Mesodermal cell (in vitro differentiated cells): ENCODE results near the gene KDM4B.
"Not testable (repeated sequence)": the region's sequence is repeated elsewhere in the genome, so short reads cannot be mapped to it uniquely, and the experiment has no call there.

ENCODE experiments used
- H3K27ac ChIP-seq: 2 replicates; pipeline ENCODE4 v1.7.0; 2013; ENCODE audit warnings: mild to moderate bottlenecking, low read depth, low read length, moderate library complexity; ENCODE audit not compliant: severe bottlenecking
- H3K36me3 ChIP-seq: 2 replicates; pipeline ENCODE4 v1.7.1; 2013; ENCODE audit warnings: mild to moderate bottlenecking, low read length, moderate library complexity; ENCODE audit not compliant: control insufficient read depth, insufficient read depth
- H3K4me1 ChIP-seq: one replicate; pipeline ENCODE4 v1.7.1; 2013; ENCODE audit warnings: mild to moderate bottlenecking, low read length; ENCODE audit not compliant: insufficient read depth, control insufficient read depth, poor library complexity, severe bottlenecking
- H3K4me3 ChIP-seq: 2 replicates; pipeline ENCODE4 v1.7.0; 2013; ENCODE audit warnings: low read length, control low read depth, mild to moderate bottlenecking; ENCODE audit not compliant: insufficient read depth, poor library complexity, severe bottlenecking; ENCODE audit errors: extremely low read depth
- H3K9me3 ChIP-seq: 2 replicates; pipeline ENCODE4 v1.7.1; 2013; ENCODE audit warnings: mild to moderate bottlenecking, low read length, moderate library complexity; ENCODE audit not compliant: control insufficient read depth
- WGBS, 2 experiments: methylation state at CpG; one replicate each; pipeline ENCODE4 v1.1.5; 2013; ENCODE audit warnings: missing lambda C conversion rate in 2 of 2; ENCODE audit not compliant: insufficient coverage in 2 of 2; 5-methylcytosine and 5-hydroxymethylcytosine counted together

Gene KDM4B

GRCh38 chr19:5153601-5154128 is 184.8 kb downstream of the KDM4B start:
- Histone ChIP-seq H3K36me3 (peaks cover 7% of the 10 kb centered on the region), H3K4me1 (no peaks in the 10 kb centered on the region), H3K9me3 (peaks cover 9% of the 10 kb centered on the region), H3K4me3 (no peak overlapping the region), H3K27ac (no peak overlapping the region)
- 96 to 100% methylated on average over 11 to 12 of the region's 14 CpGs for WGBS, 2 experiments

GRCh38 chr19:5154129-5154798 is 185.4 kb downstream of the KDM4B start:
- Histone ChIP-seq H3K27ac (no peak overlapping the region), H3K4me1 (no peaks in the 10 kb centered on the region), H3K9me3 (peaks cover 9% of the 10 kb centered on the region), H3K4me3 (no peak overlapping the region), H3K36me3 (peaks cover 4% of the 10 kb centered on the region)
- 73 to 80% methylated on average over 12 to 16 of the region's 17 CpGs for WGBS, 2 experiments

DNA sequence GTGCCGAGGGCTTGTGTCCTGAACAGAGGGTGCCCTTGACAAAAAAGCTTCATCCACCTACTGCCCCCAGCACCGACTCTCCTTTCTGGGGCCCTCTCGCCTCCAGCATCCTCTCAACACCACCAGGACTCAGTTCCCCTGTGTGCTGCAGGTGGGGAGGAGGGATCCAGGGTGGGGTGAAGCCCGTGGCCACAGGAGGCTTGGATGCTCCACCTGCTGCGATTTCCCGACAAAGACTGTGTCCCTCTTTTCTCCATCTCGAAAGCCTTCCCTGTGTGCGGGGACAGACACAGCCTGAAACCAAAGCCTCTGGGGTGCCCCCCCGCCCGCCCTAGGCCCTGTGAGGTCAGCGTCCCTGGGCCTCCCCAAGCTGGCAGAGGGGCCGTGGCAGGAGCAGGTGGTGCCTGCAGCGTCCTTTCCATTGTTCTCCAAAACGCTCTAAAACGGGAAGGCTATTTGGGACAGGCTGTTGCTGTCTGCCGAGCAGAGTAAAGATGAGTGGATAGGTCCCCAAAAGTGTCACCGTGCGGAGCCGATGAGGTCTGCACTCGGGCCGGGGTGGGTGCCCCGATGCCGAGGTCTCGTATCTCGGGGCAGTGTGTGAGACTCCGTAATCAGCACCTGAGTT is 186.0 kb downstream of the KDM4B start:
- Histone ChIP-seq H3K4me3 (no peak overlapping the region), H3K36me3 (no peaks in the 10 kb centered on the region), H3K9me3 (peaks cover 9% of the 10 kb centered on the region), H3K27ac (no peak overlapping the region), H3K4me1 (no peaks in the 10 kb centered on the region)
- WGBS, 2 experiments = 87 to 93% methylated on average over 20 to 24 of the region's 26 CpGs

DNA sequence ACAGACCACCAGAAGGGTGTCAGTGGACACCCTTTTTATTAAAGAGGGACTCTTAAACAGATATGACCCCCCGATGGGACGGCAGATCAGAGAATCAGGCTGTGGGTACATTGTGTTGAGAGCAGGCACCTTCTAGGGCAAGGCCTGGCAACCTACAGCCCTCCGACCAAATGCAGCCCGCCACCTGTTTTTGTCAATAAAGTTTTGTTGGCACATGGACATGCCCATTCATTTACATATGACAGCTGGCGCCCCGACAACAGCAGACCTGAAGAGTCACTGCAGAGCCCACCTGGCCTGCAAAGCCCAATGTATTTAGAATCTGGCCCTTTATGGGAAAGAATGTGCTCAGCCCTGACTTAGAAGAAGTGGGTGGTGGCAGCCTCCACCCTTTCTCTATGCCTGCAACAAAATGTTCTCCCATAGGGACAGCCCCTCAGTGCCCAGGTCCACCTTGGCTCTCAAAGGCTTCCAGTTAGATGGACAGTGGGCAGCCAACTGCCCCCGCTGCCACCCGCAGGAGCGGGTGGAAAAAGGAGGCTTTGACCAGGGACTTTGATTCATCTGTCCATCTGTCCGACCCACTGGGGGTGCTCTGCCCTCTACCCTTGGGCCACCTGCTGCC is 186.8 kb downstream of the KDM4B start:
- peaks cover 9% of the 10 kb centered on the region for H3K9me3 ChIP-seq
- H3K4me1 ChIP-seq = no peaks in the 10 kb centered on the region
- H3K4me3 ChIP-seq = no peak overlapping the region
- 94 to 97% methylated on average over 9 to 10 of the region's 10 CpGs for WGBS, 2 experiments
- H3K27ac ChIP-seq = no peak overlapping the region
- H3K36me3 ChIP-seq = no peaks in the 10 kb centered on the region

DNA sequence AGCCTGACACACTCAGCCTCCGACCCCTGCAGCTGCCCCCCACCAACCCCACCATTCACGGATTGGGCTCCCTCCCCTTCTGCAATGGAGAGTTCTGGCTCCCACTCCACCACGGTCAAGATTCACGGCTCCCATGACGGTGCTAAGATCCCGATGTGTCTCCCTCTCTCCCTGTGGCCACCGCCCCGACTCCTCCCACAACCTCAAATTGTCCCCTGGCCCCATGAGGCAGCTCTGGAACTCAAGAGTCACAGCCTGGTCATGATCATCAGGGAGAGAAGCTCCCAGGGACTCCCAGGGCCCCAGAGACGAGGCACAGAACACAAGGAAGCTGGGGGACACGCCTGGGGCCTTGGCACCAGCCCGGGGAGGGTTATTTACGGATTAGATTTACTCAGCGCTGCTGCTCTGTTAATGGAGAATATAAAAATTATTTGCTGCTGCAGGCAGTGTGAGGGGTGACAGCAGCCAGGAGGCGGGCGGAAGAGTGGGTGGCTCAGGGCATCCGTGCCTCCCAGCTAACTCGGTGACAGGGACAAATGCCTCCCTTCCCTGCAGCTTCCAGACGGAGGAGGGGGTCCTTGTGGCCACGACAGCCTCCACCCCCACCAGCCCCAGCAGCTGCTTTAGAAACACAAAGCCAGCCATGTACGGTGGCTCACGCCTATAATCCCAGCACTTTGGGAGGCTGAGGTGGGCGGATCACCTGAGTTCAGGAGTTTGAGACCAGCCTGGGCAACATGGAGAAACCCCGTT is 187.5 kb downstream of the KDM4B start:
- Histone ChIP-seq H3K27ac (no peak overlapping the region), H3K4me3 (no peak overlapping the region), H3K36me3 (no peaks in the 10 kb centered on the region), H3K4me1 (no peaks in the 10 kb centered on the region), H3K9me3 (peaks cover 9% of the 10 kb centered on the region)
- WGBS, 2 experiments = 71 to 73% methylated on average over 20 to 21 of the region's 23 CpGs

DNA sequence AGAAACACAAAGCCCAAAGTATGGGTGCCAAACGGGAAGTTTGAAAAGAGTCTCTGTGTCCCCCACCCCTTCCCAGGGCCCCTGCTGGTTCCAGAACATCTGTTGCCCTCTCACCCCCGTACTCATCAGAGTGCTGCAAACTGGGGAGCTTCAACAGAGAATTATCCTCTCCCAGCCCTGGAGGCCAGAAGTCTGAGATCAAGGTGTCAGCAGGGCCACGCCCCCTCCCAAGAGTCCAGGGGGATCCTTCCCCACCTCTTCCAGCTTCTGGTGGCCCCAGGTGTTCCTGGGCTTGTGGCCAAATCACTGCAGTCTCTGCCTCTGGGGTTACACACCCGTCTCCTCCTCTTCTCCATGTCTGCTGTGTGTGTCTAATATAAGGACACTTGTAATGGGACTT is 188.3 kb downstream of the KDM4B start:
- H3K9me3 ChIP-seq = peaks cover 9% of the 10 kb centered on the region
- no peaks in the 10 kb centered on the region for H3K36me3 ChIP-seq
- 92 to 96% methylated on average over 2 of the region's 4 CpGs for WGBS, 2 experiments
- H3K27ac ChIP-seq = no peak overlapping the region
- H3K4me3 ChIP-seq = no peak overlapping the region
- H3K4me1 ChIP-seq = no peaks in the 10 kb centered on the region

DNA sequence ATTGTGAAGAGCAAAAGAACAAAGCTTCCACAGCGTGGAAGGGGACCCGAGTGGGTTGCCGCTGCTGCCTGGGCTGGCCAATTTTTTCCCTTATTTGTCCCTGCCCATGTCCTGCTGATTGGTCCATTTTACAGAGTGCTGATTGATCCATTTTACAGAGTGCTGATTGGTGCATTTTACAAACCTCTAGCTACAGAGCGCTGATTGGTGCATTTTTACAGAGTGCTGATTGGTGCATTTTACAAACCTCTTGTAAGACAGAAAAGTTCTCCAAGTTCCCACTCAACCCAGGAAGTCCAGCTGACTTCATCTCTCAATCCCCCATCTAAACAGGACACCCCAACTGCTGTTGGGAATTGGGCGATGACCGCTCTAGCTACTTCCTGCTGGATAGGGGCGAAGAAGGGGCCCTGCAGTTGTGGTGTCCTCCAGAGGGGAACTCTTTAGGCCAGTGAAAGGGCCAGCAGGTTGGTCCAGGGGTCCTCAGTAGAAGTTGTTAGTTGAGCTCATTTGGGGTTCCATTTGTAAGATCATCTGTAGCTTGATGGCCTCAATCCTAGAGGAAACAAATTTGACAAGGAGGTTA is 189.7 kb downstream of the KDM4B start:
- H3K9me3 ChIP-seq, H3K36me3 ChIP-seq, H3K4me1 ChIP-seq, H3K4me3 ChIP-seq, H3K27ac ChIP-seq: not testable (repeated sequence)
- 92 to 98% methylated on average over 3 to 4 of the region's 7 CpGs for WGBS, 2 experiments

GRCh38 chr19:5160158-5160795 is 191.4 kb downstream of the KDM4B start:
- H3K36me3 ChIP-seq, H3K4me1 ChIP-seq, H3K27ac ChIP-seq, H3K9me3 ChIP-seq, H3K4me3 ChIP-seq: not testable (repeated sequence)
- WGBS, 2 experiments = 80% methylated on average over 1 to 2 of the region's 2 CpGs

DNA sequence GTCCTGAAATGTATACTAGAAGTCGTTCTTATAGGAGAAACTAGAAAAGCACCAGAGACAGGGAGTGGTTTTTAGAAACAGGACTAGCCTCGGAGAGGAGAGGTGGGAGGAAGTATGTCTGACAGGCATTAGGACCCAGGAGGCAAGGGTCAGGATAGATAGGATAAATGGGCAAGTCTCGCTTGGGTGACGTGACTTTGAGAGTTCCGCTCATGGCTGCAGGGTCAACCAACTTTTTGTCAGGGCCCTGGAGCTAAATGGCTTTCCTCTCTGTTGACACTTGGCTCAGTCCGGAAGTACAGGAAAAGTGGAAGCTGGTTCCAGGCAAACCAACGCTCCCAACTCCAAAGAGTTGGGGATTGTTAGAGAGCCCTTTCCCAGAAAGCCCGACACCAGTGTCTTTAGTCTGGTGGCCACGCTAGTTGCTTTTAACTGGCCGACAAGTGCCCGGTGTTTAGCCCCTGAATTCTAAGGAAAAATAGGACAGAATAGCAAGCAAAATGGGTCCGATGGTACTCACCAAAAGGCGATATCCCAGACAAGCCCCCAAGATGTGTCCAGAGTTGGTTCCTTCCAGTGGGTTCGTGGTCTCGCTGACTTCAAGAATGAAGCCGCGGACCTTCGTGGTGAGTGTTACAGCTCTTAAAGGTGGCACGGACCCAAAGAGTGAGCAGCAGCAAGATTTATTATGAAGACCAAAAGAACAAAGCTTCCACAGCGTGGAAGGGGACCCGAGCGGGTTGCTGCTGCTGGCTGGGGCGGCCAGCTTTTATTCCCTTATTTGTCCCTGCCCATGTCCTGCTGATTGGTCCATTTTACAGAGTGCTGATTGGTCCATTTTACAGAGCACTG is 196.2 kb downstream of the KDM4B start:
- not testable (repeated sequence) for H3K9me3 ChIP-seq, H3K36me3 ChIP-seq, H3K4me3 ChIP-seq, H3K4me1 ChIP-seq, H3K27ac ChIP-seq
- WGBS, 2 experiments = 77 to 78% methylated on average over 22 of the region's 23 CpGs
